ENCODE results near the gene PCSK5. TPM values are rescaled to one million over a fixed set of nuclear protein-coding genes. Genes with fewer than 3 reads are reported as not detected.

The PCSK5 gene
- total RNA-seq, 1 experiment from 2014 or later, result 7.5 TPM

DNA sequence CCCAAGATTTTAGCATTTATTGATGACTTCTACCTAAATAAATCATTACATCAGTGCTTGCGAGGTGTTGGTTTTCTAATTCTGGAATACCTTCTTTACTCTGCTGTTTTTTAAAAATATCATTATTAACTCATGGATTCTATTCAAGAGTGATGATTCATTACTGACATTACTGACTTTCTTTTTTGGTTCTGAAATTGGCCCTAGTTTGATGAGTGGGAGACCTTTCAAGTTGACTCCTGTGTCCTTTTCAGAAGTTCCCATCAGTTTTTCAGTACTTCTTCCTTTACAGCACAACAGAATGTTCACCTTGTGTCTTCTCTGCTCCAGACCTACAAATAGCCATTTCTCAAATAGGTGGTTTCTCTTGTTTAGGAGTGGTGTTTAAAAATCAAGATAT, 114.1 kb downstream of the PCSK5 start:
- Histone ChIP-seq H3K56ac (ENCODE audit: insufficient read length, low read depth, low read length) (no peak overlapping the region), H3K27me3 (ENCODE audit: insufficient read depth, low read length) (no peaks in the 10 kb centered on the region), H3K9me3 (ENCODE audit: control insufficient read depth, low read depth, low read length) (no peaks in the 10 kb centered on the region), H2BK5ac (ENCODE audit: insufficient read length, low read length) (no peak overlapping the region), H4K5ac (ENCODE audit: insufficient read length, low read depth, low read length) (no peak overlapping the region), H4K20me1 (ENCODE audit: control insufficient read depth, insufficient read depth, insufficient read length) (no peaks in the 10 kb centered on the region), H3K18ac (ENCODE audit: insufficient read length, low read depth, low read length) (no peak overlapping the region), H2AK5ac (ENCODE audit: insufficient read length, low read length) (no peak overlapping the region), H3K23me2 (ENCODE audit: insufficient read length, low read depth, low read length, poor library complexity, severe bottlenecking) (no peaks in the 10 kb centered on the region), H2BK120ac (ENCODE audit: low read depth, low read length, poor library complexity, severe bottlenecking) (no peak overlapping the region), H2BK20ac (ENCODE audit: low read depth, low read length, poor library complexity, severe bottlenecking) (no peak overlapping the region), H3K14ac (ENCODE audit: insufficient read depth, low read length) (no peak overlapping the region), H3T11ph (ENCODE audit: low read length) (no peak overlapping the region), H2BK12ac (ENCODE audit: insufficient read length, low read depth, low read length) (no peak overlapping the region), H3K4me1 (ENCODE audit: insufficient read depth, low read length) (no peaks in the 10 kb centered on the region), H4K8ac (replicated peaks; ENCODE audit: insufficient read length, low read depth, low read length) (no peak overlapping the region), H4K91ac (ENCODE audit: insufficient read length, low read depth, low read length) (no peak overlapping the region), H3K27ac (ENCODE audit: insufficient read length, low read depth, low read length) (no peak overlapping the region), H3K23ac (ENCODE audit: insufficient read length, low read depth, low read length) (no peak overlapping the region), H2AFZ (ENCODE audit: low read length) (no peak overlapping the region), H3K4ac (ENCODE audit: low read depth, low read length) (no peak overlapping the region), H3K79me2 (ENCODE audit: insufficient read depth, low read length) (no peaks in the 10 kb centered on the region; the same call in 1 of the 2 replicates), H2BK15ac (ENCODE audit: low read depth, low read length) (no peak overlapping the region), H3K79me1 (ENCODE audit: insufficient read depth, low read depth, low read length, poor library complexity, severe bottlenecking) (no peaks in the 10 kb centered on the region), H3K4me2 (ENCODE audit: insufficient read depth, insufficient read length, low read length) (no peak overlapping the region), H3K9ac (ENCODE audit: extremely low read depth, insufficient read length, low read length) (no peak overlapping the region)
- no peak for DNase-seq
- 0 out of 4 replicates have a peak, but pooled peaks cover 0 to under 1% of the 10 kb centered on the region in 2 experiments for H3K4me1 Mint-ChIP-seq
- no peaks in the 10 kb centered on the region for H3K9me3 Mint-ChIP-seq
- no peak overlapping the region for H3K4me3 Mint-ChIP-seq
- no peaks in the 10 kb centered on the region for H3K36me3 Mint-ChIP-seq (ENCODE audit: insufficient read depth in 1 of 3, low read depth in 3 of 3)
- no CpG with 5 or more reads among the region's 1 CpG for WGBS (ENCODE audit: extremely low coverage, insufficient read length, low lambda C conversion rate)
- no peak overlapping the region for H3K27ac Mint-ChIP-seq
- H3K27me3 Mint-ChIP-seq (ENCODE audit: low read depth), result no peaks in the 10 kb centered on the region
- TF ChIP-seq, protein P1, sequence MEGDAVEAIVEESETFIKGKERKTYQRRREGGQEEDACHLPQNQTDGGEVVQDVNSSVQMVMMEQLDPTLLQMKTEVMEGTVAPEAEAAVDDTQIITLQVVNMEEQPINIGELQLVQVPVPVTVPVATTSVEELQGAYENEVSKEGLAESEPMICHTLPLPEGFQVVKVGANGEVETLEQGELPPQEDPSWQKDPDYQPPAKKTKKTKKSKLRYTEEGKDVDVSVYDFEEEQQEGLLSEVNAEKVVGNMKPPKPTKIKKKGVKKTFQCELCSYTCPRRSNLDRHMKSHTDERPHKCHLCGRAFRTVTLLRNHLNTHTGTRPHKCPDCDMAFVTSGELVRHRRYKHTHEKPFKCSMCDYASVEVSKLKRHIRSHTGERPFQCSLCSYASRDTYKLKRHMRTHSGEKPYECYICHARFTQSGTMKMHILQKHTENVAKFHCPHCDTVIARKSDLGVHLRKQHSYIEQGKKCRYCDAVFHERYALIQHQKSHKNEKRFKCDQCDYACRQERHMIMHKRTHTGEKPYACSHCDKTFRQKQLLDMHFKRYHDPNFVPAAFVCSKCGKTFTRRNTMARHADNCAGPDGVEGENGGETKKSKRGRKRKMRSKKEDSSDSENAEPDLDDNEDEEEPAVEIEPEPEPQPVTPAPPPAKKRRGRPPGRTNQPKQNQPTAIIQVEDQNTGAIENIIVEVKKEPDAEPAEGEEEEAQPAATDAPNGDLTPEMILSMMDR (conservative IDR thresholded peaks at IDR 0.05), result no peak

All from H9 (cell line).